ENCODE results near the gene HSPA4. TPM values are rescaled to one million over a fixed set of nuclear protein-coding genes. Genes with fewer than 3 reads are reported as not detected.
A peak's percentile ranks its signal among the peaks of the same experiment; 100 is the strongest.
"Not testable (repeated sequence)": the region's sequence is repeated elsewhere in the genome, so short reads cannot be mapped to it uniquely, and the experiment has no call there.

The HSPA4 gene
- total RNA-seq, 1 donor from 2014 or later: 140 TPM

DNA sequence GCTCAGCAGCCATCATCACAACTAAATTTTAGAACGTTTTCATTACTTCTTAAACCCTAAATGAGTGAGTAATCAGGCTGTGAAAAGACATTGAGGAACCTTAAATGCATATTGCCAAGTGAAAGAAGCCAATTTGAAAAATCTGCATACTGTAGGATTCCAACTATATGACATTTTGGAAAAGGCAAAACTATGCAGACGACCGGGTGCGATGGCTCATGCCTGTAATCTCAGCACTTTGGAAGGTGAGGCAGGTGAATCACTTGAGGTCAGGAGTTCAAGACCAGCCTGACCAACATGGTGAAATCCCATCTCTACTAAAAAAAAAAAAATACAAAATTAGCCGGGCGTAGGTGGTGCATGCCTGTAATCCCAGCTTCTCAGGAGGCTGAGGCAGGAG, 33.4 kb downstream of the HSPA4 start:
- not testable (repeated sequence) for DNase-seq (ENCODE audit: low spot score in 2 of 2); FAIRE-seq

DNA sequence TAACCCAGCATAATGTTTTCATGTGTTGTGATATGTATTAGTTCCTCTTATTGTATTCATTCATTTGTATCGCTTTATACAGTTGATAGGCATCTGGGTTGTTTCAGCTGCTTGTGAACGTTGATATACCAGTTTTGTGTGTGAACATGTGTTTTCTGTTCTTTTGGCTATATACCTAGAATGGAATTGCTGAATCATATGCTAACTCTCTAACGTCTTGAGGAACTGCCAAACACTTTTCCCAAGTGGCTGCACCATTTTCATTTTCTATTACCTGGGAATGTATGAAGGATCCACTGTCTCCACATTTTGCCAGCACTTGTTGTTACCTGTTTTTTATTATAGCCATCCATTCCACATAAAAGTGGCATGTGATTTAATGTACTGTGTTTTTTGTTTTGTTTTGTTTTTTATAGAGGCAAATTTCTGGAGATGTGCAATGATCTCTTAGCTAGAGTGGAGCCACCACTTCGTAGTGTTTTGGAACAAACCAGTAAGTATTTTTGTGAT, 34.6 kb downstream of the HSPA4 start:
- DNase-seq (ENCODE audit: low spot score in 2 of 2) (no peak), FAIRE-seq (no peak)

DNA sequence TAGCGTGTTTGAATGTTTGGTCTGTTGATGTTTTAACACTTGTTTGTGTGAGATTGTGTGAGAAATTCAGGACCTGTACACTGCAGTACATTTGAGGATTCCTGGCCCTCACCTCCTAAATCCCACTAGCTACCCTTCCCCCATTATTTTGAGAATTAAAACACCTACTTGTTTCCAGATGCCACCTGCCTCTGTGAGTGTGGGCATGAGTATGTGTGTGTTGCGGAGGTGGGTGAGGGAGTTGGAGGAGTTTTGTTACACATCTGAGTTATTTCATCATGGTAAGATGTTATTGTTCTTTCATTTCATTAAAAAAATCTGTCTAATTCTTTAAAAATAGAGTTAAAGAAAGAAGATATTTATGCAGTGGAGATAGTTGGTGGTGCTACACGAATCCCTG, 36.3 kb downstream of the HSPA4 start:
- no peak for DNase-seq (ENCODE audit: low spot score in 2 of 2)
- FAIRE-seq: no peak

DNA sequence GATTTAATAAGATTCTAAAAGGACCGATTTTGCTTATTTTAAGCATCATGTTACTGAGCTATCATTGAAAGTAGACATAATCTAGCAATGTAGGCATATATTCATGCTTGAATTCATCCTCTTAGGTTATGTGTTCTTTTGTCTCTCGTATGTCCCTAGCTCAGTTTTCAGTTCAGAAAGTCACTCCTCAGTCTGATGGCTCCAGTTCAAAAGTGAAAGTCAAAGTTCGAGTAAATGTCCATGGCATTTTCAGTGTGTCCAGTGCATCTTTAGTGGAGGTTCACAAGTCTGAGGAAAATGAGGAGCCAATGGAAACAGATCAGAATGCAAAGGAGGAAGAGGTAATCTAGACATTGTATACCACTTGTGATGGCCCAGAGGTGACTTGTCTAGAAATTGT, 39.2 kb downstream of the HSPA4 start:
- FAIRE-seq: no peak
- no peak for DNase-seq (ENCODE audit: low spot score in 2 of 2)

DNA sequence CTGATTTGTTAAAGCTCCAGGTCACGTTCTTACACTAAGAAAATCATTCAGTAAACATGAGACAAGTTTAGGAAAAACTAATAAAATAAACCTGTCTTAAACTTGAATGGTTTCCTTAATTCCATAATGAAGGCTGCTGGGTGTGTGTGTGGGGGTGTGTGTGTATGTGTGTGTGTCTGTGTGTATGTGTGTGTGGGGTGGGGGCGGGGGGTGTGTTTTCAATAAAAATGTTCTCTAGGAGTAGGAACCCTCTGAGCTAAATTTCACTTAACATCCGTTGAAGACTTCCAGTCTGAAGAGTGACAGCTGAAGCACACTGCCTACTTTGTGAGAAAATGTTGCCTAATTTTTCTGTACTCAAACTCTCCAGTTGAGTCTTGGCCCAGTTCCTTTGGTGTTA, 54.5 kb downstream of the HSPA4 start:
- no peak for DNase-seq (ENCODE audit: low spot score in 2 of 2)
- FAIRE-seq: no peak

DNA sequence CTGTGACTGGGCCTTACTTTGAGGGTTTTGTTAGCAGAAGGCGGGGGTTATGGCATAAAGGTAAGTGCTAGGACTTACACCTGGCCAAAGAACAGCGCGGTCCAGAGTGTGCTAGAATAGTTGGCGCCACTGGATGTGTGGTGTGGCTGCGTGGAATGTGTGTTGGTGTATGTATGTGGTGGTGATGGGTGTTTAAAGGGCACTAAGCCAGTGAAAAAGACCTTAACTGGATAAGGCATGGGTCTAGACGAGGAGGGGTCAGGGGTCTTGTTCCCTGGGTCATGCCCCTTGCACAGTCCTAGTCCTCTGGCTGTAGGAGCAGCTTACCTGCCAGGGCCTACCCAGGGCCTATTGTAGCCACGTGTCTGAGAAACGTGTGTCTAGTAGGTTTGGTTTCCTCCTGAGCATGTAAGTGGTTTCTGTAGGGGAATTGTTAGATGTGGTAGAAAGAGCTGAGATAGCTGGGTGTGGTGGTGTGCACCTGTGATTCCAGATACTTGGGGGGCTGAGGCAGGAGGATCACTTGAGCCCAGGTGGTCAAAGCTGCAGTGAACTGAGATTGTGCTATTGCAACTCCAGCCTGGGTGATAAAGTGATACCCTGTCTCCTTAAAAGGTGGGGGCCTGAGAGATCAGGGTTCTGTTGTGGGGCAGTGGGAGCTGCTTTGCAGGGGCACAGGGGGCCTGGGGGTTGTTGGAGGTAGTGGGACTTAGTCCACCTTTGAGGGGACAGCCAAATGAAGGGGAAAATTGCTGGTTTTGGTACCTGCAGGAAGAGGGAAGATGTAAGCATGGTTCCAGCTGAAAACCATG, 55.2 kb downstream of the HSPA4 start:
- DNase-seq (ENCODE audit: low spot score in 2 of 2): no peak
- no peak for FAIRE-seq

DNA sequence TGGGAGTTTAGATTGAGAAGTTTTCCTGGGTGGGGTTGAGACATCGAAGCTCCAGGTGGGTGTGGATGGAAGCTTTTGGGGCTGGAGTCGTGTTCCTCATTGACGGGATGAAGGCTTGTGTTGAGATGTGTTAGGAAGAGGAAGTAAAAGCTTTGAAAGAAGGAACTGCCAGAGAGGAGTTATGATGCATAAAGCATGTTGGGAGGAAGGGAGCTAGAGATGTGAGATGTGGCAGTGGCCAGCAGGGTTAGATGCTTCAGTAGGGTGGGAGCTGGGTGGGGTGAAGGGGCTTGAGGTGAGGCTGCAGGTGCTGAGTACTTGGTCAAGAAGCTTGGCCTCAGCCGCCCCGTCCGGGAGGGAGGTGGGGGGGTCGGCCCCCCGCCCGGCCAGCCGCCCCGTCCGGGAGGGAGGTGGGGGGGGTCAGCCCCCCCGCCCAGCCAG, 56.7 kb downstream of the HSPA4 start:
- FAIRE-seq (no peak), DNase-seq (ENCODE audit: low spot score in 2 of 2) (no peak)

DNA sequence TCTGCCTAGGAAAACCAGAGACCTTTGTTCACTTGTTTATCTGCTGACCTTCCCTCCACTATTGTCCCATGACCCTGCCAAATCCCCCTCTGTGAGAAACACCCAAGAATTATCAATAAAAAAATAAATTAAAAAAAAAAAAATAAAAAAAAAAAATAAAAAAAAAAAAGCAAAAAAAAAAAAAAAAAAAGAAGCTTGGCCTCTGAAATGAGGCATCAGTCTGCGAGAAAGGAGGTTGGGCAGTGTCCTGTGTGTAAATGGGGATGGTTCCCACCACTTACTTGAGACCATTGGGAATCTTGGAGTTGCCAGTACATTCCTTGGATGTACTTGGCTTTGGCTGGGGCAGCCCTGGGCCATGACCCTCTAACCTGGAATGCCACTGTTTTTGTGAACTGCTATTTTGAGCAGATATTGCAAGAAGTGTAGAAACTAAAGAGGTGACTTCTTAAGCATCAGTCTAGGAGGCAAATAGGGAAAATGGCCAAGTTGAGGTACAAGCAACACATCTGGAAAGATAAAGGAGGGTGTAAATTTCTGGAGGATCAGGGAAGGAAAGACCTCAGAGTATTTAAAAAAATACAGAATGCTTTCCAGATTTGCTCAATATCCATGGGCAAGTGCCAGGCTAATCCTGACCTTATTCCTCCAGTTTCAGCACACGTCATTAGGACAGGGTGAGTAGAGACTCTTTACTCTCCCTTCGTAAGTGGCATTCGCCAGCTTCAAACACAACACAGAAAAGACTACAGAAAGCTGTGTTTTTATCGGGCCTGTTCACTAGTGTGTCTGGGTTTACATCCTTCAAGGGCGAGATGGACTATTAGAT, 58.1 kb downstream of the HSPA4 start:
- DNase-seq (ENCODE audit: low spot score in 2 of 2) (no peak), FAIRE-seq (no peak)

DNA sequence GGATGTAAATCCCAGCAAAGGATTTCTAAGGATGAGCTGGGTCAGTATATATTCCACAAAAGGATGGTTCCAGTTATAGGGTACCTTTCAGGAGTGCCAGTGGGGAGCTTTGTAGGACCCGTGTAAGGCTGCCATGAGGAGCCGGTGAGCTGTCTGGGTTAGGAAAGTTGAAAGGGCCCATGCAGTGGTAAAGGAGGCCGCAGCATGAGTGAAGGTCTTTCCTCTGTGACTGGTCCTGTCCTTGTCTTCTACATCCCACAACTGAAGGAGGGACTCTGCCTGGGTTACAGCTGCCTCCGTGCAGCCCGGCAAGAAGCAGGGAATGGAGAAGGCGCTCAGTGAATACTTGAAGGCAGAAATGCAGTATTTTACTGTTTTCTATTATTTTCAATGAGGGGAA, 58.9 kb downstream of the HSPA4 start:
- no peak for FAIRE-seq
- no peak for DNase-seq (ENCODE audit: low spot score in 2 of 2)

DNA sequence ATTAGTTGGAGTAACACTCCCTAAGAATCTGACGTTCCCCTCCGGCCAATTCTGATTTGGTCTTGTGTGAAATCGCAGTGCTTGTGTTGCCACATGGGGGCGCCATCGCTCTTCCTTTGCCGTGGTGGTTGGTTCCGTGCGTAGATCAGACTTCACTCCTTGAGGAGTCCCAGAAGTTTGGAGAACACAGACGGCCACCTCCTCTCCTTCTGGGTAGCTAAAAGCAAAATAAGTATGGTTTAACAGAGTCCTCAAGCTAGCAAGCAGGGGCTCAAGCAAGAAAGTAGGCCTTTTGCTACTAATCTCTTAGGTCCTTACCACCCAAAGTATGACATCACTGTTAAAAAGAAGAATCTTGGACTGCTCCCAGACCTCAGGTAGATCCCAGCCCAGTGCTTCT, 59.5 kb downstream of the HSPA4 start:
- FAIRE-seq: no peak
- peak; percentile 64 to 76 for DNase-seq (ENCODE audit: low spot score in 2 of 2)

DNA sequence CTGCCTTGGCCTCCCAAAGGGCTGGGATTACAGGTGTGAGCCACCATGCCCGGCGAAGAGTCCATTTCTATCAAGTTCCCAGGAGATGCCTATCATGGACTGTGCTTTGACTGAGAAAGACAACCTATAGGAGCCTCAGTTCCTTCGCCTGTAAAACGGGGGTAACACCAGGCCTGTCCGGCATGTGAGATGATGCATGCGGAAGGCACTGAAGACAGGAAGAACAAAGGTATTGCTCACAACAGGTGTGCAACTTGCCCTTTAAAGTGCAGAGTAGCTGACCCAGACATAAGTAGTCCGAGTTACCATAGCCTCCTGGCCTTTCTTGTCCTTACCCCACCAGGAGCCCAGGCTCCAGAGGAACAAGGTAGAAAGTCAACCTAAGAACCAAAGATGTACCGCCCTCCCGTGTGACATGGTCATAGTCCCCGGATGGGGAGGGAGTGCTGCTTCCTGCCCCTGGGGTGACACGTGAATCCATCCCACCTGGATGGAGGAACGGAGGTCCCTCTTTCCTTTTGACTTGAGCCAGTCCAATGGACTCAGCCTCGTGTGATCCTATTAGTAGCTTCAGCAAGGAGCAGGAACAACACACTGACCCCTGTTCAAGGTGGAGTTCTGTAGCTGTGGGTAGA, 60.3 kb downstream of the HSPA4 start:
- FAIRE-seq: no peak

DNA sequence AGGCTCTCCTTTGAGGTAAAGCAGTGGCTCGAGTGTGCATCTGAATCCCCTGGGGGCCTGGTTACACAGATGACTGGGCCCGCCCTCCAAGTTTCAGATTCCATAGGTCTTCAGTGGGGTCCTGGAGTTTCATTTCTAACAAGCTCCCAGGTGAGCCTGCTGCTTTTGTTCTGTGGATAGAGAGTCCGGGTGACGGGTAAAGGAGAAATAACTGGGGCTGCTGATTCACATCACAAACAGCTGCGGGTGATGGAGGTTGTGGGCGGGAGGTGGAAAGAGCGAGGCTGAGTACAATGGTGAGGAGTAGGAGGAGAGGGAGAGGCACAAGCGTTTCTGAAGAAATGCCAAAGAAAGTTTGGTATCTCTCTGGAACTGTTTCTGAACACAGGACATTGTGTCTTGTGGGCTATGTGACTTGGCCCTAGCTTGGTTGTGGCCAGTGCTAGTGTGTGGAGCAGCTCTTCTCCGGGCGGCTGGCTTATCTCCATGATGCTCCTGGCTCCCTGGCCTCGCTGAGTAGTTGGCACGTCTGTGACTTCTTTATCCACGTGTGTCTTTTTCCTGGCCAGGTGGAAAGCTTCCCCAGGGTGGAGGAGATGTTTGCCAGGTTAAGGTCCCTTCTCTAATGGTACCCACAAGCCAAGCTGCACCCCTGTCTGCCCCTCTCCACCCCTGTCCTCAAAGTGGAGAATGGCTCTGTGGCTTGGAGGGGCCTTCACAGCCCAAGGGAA, 61.7 kb downstream of the HSPA4 start:
- DNase-seq (ENCODE audit: low spot score in 2 of 2) (no peak), FAIRE-seq (no peak)

More for the DNA sequence above, 60.3 kb downstream of the HSPA4 start:
- DNase-seq (ENCODE audit: low spot score in 2 of 2): no peak

DNA sequence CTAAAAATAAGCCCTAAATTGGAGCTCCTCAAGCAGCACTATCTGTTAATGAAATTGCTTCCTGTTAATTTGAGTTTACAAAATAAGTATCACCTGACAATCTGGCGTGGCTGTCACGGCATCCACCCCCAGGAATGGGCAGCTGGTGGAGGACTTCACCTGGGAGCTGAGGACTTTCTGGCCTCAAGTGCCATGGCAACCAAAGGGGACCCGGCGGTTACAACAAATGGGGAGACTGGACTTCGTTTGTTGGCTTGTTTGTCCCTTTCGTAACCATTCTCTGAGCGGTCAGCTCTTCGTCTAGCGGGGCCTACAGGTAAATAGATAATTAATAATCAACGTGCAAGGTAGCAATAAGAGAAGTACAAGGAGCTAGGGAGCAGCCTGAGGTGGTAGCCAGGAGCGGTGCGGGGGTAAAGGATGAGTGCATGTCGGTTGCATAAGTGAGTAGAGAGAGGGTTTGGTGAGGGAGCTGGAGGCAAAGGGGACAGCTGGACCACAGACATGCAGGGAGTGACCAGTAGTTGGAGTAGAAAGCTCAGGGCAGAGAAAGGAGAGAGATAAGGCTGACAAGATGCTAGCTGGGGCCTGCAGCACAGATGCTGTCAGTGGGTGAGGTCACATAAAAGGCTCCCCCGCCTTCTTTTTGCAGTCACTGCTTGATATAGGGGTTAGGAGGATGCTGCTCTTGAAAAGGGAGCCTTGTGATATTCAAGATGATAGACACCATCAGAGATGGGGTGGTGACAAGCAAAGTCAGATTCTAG, 62.5 kb downstream of the HSPA4 start:
- FAIRE-seq (no peak), DNase-seq (ENCODE audit: low spot score in 2 of 2) (no peak)

DNA sequence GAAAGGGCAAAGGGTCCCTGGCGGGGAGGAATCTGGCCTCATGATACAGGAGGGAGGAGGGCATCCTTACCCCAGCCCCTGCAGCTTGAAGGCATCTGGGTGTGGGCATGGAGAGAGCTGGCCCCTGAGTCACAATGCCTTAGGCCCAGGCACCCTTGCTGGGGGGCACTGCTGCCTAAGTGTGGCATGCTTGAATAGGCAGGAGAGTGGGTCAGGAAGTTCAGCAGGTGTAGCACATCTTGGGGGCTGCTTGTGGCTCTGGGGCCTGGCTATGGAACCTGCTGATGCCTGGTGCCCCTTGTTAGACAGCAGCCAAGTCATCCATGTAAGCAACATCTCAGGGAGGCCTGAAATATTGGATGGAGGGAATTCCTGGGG, 63.1 kb downstream of the HSPA4 start:
- FAIRE-seq: no peak
- DNase-seq (ENCODE audit: low spot score in 2 of 2): no peak

DNA sequence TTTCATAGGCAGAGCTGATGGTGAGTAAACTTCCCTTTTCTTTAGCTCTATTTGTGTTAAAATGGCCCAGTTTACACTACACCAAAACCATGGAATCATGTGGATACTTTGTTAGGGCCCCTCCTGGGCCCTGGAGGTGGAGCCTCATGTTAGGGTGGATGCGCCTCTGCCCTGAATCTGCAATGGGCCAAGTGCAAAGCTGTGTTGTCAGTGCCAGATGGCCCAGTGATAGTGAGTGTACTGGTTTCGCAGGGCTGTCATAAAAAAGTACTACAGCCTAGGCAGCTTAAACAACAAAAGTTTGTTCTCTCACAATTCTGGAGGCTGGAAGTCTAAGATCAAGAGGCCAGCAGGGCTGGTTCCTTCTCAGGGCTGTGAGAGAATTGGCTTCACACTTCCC, 64.8 kb downstream of the HSPA4 start:
- DNase-seq (ENCODE audit: low spot score in 2 of 2) (no peak), FAIRE-seq (no peak)

DNA sequence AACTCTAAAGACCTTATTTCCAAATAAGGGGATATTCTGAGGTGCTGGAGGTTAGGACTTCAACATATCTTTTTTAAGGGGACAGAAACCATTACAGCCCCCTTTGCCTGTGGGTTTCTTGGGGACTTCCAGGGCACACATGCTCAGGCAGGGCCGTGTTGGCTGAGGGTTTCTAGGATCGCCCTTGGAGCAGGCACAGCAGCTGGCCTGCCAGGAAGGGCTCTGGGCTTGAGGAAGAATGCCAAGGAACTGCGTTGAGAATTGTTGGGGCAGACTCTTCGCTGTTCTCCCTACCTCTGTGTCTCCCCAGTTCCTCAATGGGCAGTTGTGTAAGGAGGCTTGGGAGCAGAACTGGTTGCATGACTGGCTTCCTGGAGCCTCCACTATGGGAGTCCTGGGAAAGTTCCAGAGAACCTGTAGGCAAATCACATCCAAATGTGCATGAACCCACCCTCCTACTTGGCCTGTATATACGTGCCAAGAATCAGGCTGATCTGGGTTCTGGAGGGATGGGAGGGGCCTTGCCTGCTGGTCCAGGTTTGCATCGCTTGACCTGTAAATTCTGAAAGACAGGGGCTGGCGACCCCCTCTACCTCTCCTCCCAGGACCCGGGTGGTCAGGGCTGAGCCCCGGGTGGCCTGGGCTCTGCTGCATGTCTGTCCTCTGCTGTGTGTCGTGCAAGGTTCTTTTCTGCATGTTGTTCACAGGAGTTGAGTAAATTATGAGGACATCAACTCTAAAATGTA, 65.5 kb downstream of the HSPA4 start:
- DNase-seq (ENCODE audit: low spot score in 2 of 2) (no peak), FAIRE-seq (no peak)

DNA sequence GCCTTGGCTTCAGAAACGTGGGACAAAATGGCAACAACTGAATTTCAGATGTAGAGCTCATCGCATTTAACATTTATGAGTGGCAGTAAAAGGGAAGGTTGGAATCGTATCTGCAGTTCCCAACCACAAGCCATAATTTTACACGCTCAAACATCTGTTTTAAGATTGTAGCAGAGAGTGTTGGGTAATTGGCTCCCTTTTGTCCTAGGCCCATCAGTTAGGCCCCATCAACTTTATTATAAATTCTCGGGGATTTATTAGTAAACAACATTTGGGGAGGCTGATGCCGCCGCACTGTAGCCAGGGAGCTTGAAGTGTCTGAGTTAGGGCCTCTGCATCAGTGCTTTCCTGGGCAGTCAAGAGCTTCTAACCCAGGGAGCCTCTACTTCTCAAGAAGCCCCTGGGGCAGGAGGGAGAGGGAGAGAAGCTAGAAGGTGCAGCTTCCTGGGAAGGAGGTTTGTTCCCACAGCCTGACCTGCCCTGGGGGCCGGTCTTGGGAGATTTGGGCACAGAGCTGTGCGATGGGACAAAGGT, 66.2 kb downstream of the HSPA4 start:
- DNase-seq (ENCODE audit: low spot score in 2 of 2): no peak
- FAIRE-seq: no peak

DNA sequence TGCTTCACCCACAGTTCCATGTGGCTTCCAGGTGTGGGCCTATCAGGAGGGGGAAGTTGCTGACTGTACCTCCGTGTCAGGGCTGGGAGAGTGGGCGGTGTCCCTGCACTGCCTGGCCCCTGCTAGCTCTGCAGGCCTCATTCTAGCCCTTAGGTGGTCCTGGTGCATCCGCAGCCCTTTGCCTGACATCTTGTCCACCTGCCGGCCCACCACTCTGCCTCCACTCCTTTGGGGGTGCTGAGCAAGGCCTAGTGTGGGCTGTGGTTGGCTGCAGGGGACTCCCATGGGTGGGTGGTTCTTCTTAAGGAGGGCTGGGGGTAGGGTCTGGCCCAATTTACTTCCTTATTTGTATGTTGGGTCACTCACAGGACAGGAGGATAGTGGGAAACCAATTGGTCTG, 66.9 kb downstream of the HSPA4 start:
- DNase-seq (ENCODE audit: low spot score in 2 of 2) (no peak), FAIRE-seq (no peak)

DNA sequence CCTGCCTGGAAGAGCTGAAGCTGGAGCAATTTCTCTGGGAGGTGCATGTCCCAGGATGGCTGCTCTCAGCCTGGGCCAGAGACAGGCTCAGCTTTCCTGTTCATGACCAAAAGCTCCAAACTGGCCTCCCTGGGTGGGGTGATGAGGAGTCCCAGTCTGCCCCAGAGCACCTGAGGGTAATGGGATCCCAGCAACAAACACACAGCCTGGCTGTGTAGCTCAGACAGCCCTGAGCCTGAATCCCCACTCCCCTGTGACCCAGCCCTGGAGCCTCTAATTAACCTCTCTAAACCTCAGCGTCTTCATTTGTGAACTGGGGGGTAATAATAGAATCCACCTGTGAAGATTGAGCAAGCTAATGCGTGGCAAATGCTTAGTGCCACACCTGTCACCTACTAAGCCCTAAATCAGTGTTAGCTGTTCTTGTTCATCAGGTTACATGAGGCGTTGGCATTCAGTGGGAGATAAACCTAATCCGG, 67.5 kb downstream of the HSPA4 start:
- DNase-seq (ENCODE audit: low spot score in 2 of 2) (no peak), FAIRE-seq (no peak)

Measured in frontal cortex (tissue), 4 donors.